IMR-90 (cell line): ENCODE data around the gene RASL10B. TPM values are rescaled to one million over a fixed set of nuclear protein-coding genes. Genes with fewer than 3 reads are reported as not detected.

Source experiments
- ATAC-seq: fragments of 200-7000 bp; cut with Tn5 transposase; 2 replicates; pipeline ENCODE4 v1.9.1; 2020; ENCODE audit warnings: low read depth, mild to moderate bottlenecking, moderate library complexity
- BruUV-seq: library from RNA; stranded (reverse); fragments of 400-500 nt; replicated peaks from 2 replicates; lab custom pipeline; 2021; lab: Mats Ljungman, UMichigan
- CTCF ChIA-PET: fragments of 300-600 bp; formaldehyde crosslinking; extraction: SDS; loops from one replicate; lab custom pipeline; 2021; ENCODE audit warnings: antibody characterized with exemption; lab: Yijun Ruan, JAX
- POLR2A ChIA-PET: fragments of 300-600 bp; sonication (Branson Sonifier 250); formaldehyde crosslinking; loops from one replicate; lab custom pipeline; 2022; ENCODE audit warnings: antibody characterized with exemption; ENCODE audit not compliant: unreplicated experiment; lab: Charles Lee
- DNase-seq: peaks from one replicate; pipeline ENCODE4 v3.0.0; 2013
- H2AFZ ChIP-seq: replicated peaks from 2 replicates; pipeline ENCODE3; 2013; ENCODE audit warnings: low read length, mild to moderate bottlenecking; ENCODE audit not compliant: poor library complexity
- H2AK5ac ChIP-seq: 2 replicates; pipeline ENCODE4 v1.6.1; 2013; ENCODE audit warnings: low read depth, low read length, inconsistent platforms
- H2AK9ac ChIP-seq: replicated peaks from 2 replicates; pipeline ENCODE3; 2013; ENCODE audit warnings: mild to moderate bottlenecking, low read depth, low read length, moderate library complexity; ENCODE audit not compliant: poor library complexity
- H2BK120ac ChIP-seq: 2 replicates; pipeline ENCODE4 v1.6.1; 2013; ENCODE audit warnings: low read depth, low read length, inconsistent platforms
- H2BK15ac ChIP-seq: 3 replicates; pipeline ENCODE4 v1.6.1; 2013; ENCODE audit warnings: low read depth, low read length, inconsistent platforms
- H2BK20ac ChIP-seq: 2 replicates; pipeline ENCODE4 v1.6.1; 2013; ENCODE audit warnings: low read depth, mild to moderate bottlenecking, inconsistent platforms, low read length, moderate library complexity
- H2BK5ac ChIP-seq: 2 replicates; pipeline ENCODE4 v1.6.1; 2013; ENCODE audit warnings: mild to moderate bottlenecking, low read depth, low read length, inconsistent platforms; ENCODE audit not compliant: poor library complexity, severe bottlenecking
- H3K14ac ChIP-seq: replicated peaks from 2 replicates; pipeline ENCODE4 v1.6.1; 2013; ENCODE audit warnings: low read depth, low read length, inconsistent platforms
- H3K18ac ChIP-seq: 2 replicates; pipeline ENCODE4 v1.6.1; 2013; ENCODE audit warnings: low read depth, low read length, control low read depth
- H3K23ac ChIP-seq: 2 replicates; pipeline ENCODE4 v1.6.1; 2013; ENCODE audit warnings: low read depth, low read length, inconsistent platforms
- H3K27ac ChIP-seq: 2 replicates; pipeline ENCODE4 v1.5.1; 2013; ENCODE audit warnings: mild to moderate bottlenecking, control low read depth, low read length; ENCODE audit not compliant: insufficient read depth
- H3K27me3 ChIP-seq: 2 replicates; pipeline ENCODE4 v1.6.1; 2013; ENCODE audit warnings: low read length; ENCODE audit not compliant: control insufficient read depth, insufficient read depth
- H3K36me3 ChIP-seq: 2 replicates; pipeline ENCODE4 v1.6.1; 2013; ENCODE audit warnings: low read length, mixed read lengths; ENCODE audit not compliant: control insufficient read depth, insufficient read depth
- H3K4ac ChIP-seq: 2 replicates; pipeline ENCODE4 v1.6.1; 2013; ENCODE audit warnings: low read depth, low read length, inconsistent platforms
- H3K4me1 ChIP-seq: 2 replicates; pipeline ENCODE4 v1.6.1; 2013; ENCODE audit warnings: low read length, mixed read lengths; ENCODE audit not compliant: control insufficient read depth, insufficient read depth
- H3K4me2 ChIP-seq: 2 replicates; pipeline ENCODE4 v1.6.1; 2013; ENCODE audit warnings: low read depth, mild to moderate bottlenecking, control low read depth, low read length, moderate library complexity
- H3K4me3 ChIP-seq: 2 replicates; pipeline ENCODE4 v1.5.1; 2013; ENCODE audit warnings: low read depth, mild to moderate bottlenecking, control low read depth, low read length, moderate library complexity; ENCODE audit not compliant: insufficient read depth
- H3K56ac ChIP-seq: 2 replicates; pipeline ENCODE4 v1.6.1; 2013; ENCODE audit warnings: low read length, inconsistent platforms; ENCODE audit not compliant: insufficient read depth; ENCODE audit errors: extremely low read depth
- H3K79me1 ChIP-seq, 2 experiments: 2 replicates each; pipeline ENCODE4 v1.6.1; 2013; ENCODE audit warnings: low read length in 2 of 2, inconsistent platforms in 1 of 2, low read depth in 1 of 2
- H3K9ac ChIP-seq: 2 replicates; pipeline ENCODE4 v1.6.1; 2013; ENCODE audit warnings: low read depth, low read length, control low read depth
- H3K9me1 ChIP-seq: 2 replicates; pipeline ENCODE4 v1.6.1; 2013; ENCODE audit warnings: low read length, inconsistent platforms; ENCODE audit not compliant: insufficient read depth
- H3K9me3 ChIP-seq: 2 replicates; pipeline ENCODE4 v1.6.1; 2013; ENCODE audit warnings: low read length; ENCODE audit not compliant: control insufficient read depth, insufficient read depth
- H4K20me1 ChIP-seq: 2 replicates; pipeline ENCODE4 v1.6.1; 2013; ENCODE audit warnings: low read length, inconsistent platforms; ENCODE audit not compliant: insufficient read depth
- H4K5ac ChIP-seq: 2 replicates; pipeline ENCODE4 v1.6.1; 2013; ENCODE audit warnings: mild to moderate bottlenecking, low read depth, low read length, control low read depth
- H4K8ac ChIP-seq, 2 experiments: 2 replicates each; pipeline ENCODE4 v1.6.1; 2013; ENCODE audit warnings: low read depth in 2 of 2, low read length in 2 of 2, control low read depth in 1 of 2, inconsistent platforms in 1 of 2
- H4K91ac ChIP-seq: 2 replicates; pipeline ENCODE4 v1.6.1; 2013; ENCODE audit warnings: low read depth, low read length, inconsistent platforms; ENCODE audit not compliant: insufficient read depth
- BHLHE40 ChIP-seq: fragments of 150-350 bp; IDR thresholded peaks from 2 replicates; pipeline ENCODE4 v1.6.1; 2016; ENCODE audit warnings: mild to moderate bottlenecking, low read depth, low read length
- MAZ ChIP-seq: IDR thresholded peaks from 2 replicates; pipeline ENCODE4 v1.6.1; 2012; ENCODE audit warnings: low read depth, mild to moderate bottlenecking, low read length, improper control_type of control experiment, moderate library complexity, borderline replicate concordance
- NFE2L2 ChIP-seq: fragments of 150-350 bp; IDR thresholded peaks from 2 replicates; pipeline ENCODE4 v1.6.1; 2016; ENCODE audit warnings: low read depth, mild to moderate bottlenecking, low read length
- POLR2A ChIP-seq: IDR thresholded peaks from 2 replicates; pipeline ENCODE4 v1.6.1; 2012; ENCODE audit warnings: mild to moderate bottlenecking, low read depth, low read length
- RCOR1 ChIP-seq: IDR thresholded peaks from 2 replicates; pipeline ENCODE4 v1.6.1; 2012; ENCODE audit warnings: mild to moderate bottlenecking, low read length, improper control_type of control experiment; ENCODE audit not compliant: insufficient replicate concordance
- SMC3 ChIP-seq: fragments of 150-350 bp; IDR thresholded peaks from 2 replicates; pipeline ENCODE4 v1.6.1; 2016; ENCODE audit warnings: low read depth, mild to moderate bottlenecking, antibody characterized with exemption, low read length, moderate library complexity
- WGBS, 2 experiments: methylation state at CpG; one replicate each; pipeline versions ENCODE4 v1.1.5 to v1.1.7; 2013; ENCODE audit warnings: missing lambda C conversion rate in 2 of 2; ENCODE audit not compliant: insufficient read length in 1 of 2; ENCODE audit errors: extremely low coverage in 2 of 2; 5-methylcytosine and 5-hydroxymethylcytosine counted together
- dilution Hi-C: fragments of 300-500 bp; cut with HindIII; formaldehyde crosslinking; loops from one replicate; pipeline ENCODE4 v1.14.3; 2018; ENCODE audit warnings: low sequenced_read_pairs; ENCODE audit not compliant: unreplicated experiment
- in situ Hi-C: fragments of 300-500 bp; cut with MboI; formaldehyde crosslinking; loops from 3 replicates; pipeline ENCODE4 v1.14.3; 2019; ENCODE audit warnings: low sequenced_read_pairs, inconsistent platforms, mixed read lengths
- intact Hi-C: fragments of 100-400 bp; cut with micrococcal nuclease; formaldehyde crosslinking; loops from 2 replicates; pipeline ENCODE4 v1.10.0; 2022
- polyA plus RNA-seq, 3 experiments: library from polyadenylated mRNA; depleted of rRNA; stranded (reverse); fragments of >200 nt; gene quantifications; 2 replicates each; pipeline ENCODE4 v1.2.3, GENCODE V29; 2012; ENCODE audit warnings: low replicate concordance in 1 of 3
- total RNA-seq: library from RNA; depleted of rRNA; stranded (reverse); fragments of >200 nt; gene quantifications from 2 replicates; pipeline ENCODE4 v1.2.3, GENCODE V29; 2012

RASL10B gene
- total and polyA plus RNA-seq, 2 of the 4 experiments (the other 2 are of a cell fraction) = 4.1 to 4.7 TPM

DNA sequence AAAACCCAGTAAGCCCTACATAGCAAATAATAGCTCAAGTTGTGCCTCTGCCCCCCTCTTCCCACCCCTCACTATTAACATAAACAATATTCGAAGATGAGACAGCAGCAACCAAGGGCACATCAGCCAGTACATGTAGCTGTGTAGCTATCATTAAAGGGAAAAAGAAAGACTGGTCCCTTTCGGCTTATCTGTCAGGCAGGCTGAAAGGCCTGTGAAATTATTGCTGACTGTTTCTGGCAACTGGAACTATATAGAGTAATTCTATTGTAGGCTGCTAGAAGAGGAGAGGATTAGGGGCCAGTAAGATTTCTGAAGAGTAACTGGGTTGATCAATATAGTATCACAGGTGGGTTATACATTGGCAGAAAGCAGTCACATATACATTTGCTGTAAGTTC lies 36.5 kb upstream of the RASL10B start:
- TF ChIP-seq SMC3 (no peak), RCOR1 (no peak), POLR2A (no peak), NFE2L2 (no peak), BHLHE40 (no peak), MAZ (no peak)
- Histone ChIP-seq H3K23ac (no peak overlapping the region), H3K4ac (no peak overlapping the region), H3K27ac (no peak overlapping the region), H3K4me1 (no peaks in the 10 kb centered on the region), H2BK120ac (no peak overlapping the region), H3K56ac (no peak overlapping the region), H2BK5ac (no peak overlapping the region), H2BK15ac (no peak overlapping the region), H3K9me1 (peaks cover 8% of the 10 kb centered on the region), H4K8ac (no peak overlapping the region), H2AK9ac (no peak overlapping the region), H3K14ac (no peak overlapping the region), H2BK20ac (no peak overlapping the region), H2AK5ac (no peak overlapping the region), H4K91ac (no peak overlapping the region), H4K5ac (no peak overlapping the region), H3K79me1 (peaks cover 18 to 33% of the 10 kb centered on the region in 2 experiments; a peak in 3 of 4 replicates), H3K9me3 (no peaks in the 10 kb centered on the region), H2AFZ (no peak overlapping the region), H3K9ac (no peak overlapping the region), H3K4me3 (no peak overlapping the region), H3K18ac (no peak overlapping the region), H3K4me2 (no peak overlapping the region), H4K20me1 (no peaks in the 10 kb centered on the region; the same call in 1 of the 2 replicates), H3K27me3 (no peaks in the 10 kb centered on the region), H3K36me3 (peaks cover 24% of the 10 kb centered on the region)
- no TSS peak for BruUV-seq
- 92% methylated on average over 1 of the region's 2 CpGs; no CpG with 5 or more reads in 1 of the 2 experiments for WGBS, 2 experiments
- ATAC-seq (no peak), DNase-seq (no peak)
- dilution Hi-C loops (no loop called here), intact Hi-C loops (no loop called here), in situ Hi-C loops (no loop called here)
- ChIA-PET POLR2A (no interaction called here), CTCF (no interaction called here)
